Fibroblast of upper back skin (primary cell): Measurements from ENCODE around the gene LRMDA.

ENCODE experiments used
- DNase-seq: peaks from one replicate; pipeline ENCODE4 v3.0.0-alpha.2; 2013

Gene LRMDA

DNA sequence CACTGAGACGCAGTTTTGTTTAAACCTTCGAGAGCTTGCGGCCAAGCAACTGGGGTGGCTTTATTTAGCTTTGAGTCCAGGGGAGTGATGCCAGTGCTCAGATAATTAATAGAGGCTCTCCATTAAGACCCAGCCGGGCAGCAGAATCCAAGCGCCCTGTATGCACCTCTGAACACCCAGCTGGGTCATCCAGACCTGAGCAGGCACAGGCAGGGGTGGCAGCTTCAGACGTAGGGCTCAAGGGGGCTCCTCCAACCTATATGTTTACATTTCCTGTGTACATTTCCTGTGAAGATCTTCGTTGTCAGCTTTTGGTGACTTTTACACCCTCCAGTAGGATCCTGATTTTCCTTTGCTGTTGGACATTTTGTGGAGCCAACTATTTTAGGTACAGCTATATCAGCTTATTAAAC is 719.5 kb downstream of the LRMDA start:
- no peak for DNase-seq

DNA sequence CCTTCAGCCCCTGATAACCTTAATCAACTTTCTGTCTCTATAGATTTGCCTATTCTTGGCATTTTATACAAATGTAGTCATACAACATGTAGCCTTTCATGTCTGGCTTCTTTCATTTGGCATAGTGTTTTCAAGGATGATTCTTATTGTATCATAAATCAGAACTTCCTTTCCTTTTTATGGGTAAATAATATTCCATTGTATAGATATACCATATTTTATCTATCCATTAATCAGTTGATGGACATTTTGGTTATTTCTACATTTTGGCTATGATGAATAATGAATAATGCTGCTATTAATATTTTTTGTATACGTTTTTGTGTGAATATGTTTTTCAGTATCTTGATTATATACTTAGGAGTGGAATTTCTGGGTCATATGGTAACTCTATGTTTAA is 720.8 kb downstream of the LRMDA start:
- DNase-seq: no peak

DNA sequence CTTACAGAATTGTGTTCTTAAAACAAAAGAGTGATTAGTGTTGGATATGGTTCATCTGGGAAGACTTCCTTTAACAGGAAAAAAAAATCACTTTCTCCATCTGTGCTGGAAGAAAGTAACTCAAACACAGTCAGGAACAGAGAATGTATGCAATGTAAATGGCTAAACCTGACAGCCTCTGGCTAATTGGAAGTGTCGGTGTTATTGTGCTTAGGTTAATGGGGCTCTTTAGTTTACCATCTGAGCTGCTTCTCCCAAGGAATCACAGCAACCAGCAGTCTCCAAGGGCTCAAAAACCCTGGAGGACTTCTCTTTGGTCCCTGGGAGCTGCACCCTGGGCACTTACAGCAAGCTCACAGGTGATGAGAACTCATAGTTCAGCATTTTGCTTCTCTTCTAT is 724.5 kb downstream of the LRMDA start:
- no peak for DNase-seq

DNA sequence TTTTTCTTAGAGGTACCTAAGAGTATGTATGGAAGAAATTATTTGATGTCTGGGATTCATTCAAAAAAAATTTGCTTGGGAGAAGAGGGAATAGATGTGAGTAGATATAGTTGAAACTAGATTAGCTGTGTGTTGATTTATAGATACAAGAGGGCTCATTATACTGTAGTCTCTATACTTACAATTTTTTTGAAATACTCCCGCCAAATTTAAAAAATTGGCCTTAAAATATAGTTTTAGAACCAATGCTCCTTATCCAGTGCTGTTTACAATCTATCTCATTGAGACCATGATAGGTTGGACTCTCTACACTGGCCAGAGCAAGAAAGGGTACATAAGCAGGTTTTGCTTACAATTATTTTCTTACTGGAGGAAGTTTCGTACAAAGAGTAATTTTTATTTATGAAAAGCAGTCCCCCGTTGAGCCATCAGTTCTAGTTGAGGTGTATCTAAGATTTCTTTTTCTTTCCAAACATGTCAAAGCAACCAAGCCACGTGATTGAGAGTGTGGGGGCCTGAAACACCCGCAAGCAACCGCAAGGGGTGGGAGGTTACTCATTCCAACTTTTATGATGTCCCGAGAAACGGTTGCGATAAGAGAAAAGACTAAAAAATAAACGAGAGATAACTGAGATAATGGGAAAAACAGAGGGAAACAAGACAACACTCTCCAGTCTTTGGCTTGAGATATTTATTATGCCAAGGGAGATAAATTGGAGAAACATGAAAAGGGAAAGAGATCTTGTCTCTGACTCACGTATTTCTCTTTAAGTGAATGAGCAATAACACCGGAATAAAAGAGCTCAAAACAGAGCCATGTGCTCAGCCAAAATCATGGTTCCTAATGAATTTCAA is 729.2 kb downstream of the LRMDA start:
- no peak for DNase-seq

DNA sequence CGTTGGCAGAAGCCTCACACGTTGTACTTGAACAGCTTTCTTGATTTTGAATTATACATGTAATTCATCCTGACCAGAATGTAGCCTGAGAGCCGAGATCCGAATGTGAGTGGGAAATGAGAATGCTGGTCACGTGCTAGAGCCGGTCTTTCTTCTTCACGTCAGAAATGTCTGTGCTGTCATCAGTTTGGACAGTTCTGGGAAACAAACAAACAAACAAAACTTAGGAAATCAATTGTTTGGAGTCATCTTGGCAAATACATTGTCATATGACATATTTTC is 729.8 kb downstream of the LRMDA start:
- DNase-seq: no peak

DNA sequence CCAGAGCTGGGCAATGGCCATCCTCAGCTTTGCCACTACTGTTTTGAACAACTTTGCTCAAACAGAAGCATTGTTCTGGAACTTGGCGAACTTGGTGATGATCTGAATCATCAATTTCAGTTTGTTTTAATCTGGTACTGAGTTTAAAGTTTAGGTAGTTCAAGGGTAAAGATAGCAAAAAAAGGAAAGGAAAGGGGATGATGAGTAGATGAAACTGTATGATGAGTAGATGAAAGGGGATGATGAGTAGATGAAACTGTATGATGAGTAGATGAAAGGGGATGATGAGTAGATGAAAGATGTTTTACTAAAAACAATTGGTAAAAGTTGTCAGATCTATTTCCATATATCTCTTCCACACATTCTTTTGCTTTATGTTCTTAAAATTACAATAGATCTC is 737.0 kb downstream of the LRMDA start:
- no peak for DNase-seq

DNA sequence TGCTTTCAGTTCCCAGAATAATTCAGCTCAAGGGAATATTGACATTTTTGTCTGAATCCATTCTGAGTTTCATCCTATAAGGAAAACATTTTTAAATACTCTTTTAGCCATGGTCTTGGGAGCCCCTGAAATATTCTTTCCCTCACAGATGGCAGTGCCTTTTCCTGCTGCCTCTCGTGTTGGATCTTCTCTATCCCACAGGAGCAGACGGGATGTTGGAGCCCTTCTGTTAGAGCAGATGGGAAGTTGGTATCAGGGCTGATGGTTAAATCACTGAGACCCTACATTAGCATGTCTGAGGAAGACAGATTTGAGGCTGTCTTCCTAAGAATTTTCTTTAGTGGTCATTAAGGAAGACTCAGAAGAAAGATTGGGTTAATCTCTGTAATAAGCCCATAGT is 737.8 kb downstream of the LRMDA start:
- no peak for DNase-seq

DNA sequence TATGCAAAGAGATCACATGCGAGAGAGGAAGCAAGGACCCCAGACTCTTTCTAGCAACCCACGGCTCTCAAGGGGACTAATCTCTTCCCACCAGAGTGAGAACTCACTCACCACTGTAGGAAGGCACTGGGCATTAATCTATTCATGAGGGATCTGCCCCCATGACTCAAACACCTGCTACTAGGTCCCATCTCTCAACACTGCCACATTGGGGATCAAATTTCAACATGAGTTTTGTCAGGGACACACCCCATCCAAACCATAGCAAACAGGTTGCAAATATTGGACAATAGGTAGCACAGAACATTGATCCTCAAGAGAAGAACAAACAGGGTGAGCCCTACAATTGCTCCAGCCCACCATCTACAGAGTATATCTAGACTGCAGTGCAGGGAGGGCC is 740.6 kb downstream of the LRMDA start:
- no peak for DNase-seq

DNA sequence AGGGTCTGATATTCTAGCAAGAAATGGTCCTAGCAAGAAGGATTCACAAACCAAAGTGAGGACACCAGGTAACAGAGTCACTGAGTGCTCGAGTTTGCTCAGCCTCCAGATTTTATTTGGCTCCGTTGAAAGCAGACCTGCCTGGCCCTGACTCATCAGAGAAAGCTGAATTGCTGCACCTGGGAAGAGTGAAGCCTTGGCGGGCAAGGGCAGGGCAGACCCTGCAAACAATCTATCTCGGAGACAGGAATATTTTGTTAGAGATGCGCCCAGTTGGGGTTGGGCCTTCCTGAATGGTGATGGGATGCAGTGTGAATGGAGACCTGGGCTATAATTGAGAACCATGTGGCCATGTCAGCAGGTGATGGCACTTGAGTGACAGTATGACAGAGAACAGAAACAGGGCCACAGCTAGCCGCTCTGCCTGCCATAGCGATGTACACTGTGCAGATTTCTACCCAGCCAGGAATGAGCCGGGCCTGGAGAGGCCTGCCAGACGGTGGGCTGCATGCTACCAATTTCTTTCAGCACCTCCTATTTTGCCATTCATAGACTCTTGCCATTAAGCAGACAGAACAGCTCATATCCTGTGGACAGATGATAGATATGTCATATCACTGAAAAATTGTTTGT is 744.2 kb downstream of the LRMDA start:
- no peak for DNase-seq

DNA sequence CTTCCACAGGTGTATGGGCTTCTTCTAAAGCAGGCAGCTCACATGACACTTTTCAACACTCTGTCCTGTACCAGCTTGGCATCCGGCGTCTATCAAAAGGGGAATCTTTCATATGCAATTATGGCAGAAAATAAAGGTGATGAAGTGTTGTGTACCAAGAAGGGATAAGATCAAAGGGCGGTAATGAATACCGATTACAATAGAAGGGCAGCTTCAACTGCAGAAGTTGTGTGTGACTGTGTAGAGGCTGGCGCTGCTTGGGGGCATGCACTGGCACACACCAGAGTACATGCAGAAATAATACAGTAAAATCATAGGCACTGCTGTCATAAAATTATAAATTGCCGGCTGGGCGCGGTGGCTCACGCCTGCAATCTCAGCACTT is 744.7 kb downstream of the LRMDA start:
- DNase-seq: no peak

DNA sequence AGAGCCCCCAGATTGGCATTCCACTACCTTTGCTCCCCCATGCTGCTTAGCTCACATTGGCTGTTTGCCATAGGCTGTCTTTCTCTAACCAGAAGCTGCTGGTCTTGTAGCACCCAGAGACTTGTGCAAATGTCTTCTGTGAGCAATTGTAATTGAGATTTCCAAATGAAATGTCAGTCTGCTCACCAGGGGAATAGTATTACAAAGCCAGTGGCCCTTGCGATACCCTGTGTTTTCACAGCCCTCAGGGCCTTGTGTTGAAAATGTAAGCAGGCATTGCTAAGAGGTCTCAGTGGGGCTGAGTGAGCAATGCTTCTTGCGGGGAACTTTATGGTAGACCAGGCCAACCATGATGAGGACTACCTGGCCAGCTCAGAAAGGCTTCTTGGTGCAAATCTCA is 746.5 kb downstream of the LRMDA start:
- DNase-seq: no peak

DNA sequence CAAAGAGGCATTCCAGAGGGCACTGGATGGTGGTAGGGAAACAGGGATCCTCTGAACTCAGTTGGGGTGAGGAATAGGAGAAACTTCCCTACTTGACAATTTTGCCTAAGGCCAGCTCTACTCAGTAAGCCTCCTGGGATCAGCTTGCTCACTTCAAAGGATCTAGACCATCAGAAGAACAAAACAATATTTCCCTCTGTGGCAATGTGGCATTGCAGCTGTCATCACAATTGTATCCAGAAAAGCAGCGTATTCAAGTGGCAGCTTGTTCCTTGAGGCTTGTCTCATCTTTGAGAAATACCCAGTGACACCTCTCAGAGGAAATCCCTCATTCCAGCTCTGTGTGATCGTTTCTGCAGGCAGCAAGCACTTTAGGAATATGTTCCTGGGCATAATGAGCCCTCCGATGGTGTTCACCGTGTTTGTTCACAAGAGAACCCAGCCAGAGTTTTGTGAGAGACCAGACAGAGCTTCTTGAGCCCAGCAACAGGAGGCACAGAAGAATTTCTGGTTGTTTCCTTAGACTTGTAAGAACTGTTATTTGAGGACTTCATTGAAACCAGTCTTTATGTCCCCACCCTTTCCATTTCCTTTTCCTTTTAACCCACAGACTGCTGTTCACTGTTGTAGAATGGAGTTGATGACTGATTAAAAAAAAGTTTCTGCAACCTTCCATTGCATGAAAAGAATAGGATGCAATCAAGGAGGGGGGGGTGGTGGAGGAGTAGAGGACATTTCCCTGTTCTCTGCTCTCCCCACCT is 747.3 kb downstream of the LRMDA start:
- DNase-seq: no peak

DNA sequence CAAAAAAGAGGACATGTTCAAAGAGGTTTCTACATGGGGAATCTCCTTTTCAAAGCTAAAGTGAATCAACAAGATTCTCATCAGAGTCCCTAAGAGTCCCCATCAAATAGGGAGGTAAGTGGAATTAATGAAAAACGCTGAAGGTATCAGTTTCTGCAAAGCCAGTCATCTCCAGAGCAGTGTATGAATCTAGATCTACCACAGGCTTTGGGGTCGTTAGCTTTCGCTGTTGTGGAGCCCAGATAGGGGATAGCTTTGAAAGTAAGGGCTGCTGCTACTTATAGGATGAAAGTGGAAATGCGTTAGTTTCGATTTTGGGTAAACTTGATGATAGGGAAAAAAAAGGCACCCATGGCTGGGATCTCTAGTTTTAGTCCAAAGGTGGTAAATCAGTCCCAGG is 748.4 kb downstream of the LRMDA start:
- DNase-seq: no peak

DNA sequence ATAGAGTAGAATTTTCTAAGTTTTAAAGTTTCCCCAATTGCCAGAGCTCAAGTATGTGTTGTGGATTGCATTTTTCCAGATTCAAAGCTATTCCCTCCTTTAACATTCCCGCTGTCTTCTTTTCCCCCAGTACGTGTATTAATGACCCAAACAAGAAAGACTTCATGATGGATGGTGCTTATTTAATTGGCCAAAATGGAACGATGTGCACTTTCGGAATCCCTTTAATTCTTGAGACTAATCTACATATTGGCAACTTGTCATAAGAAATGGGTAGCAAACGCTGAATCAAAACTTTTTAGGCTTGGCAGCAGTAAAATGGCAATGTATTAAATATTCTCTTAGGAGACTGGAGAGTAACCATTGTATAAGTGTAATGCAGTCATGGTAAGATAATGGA is 753.2 kb downstream of the LRMDA start:
- no peak for DNase-seq

DNA sequence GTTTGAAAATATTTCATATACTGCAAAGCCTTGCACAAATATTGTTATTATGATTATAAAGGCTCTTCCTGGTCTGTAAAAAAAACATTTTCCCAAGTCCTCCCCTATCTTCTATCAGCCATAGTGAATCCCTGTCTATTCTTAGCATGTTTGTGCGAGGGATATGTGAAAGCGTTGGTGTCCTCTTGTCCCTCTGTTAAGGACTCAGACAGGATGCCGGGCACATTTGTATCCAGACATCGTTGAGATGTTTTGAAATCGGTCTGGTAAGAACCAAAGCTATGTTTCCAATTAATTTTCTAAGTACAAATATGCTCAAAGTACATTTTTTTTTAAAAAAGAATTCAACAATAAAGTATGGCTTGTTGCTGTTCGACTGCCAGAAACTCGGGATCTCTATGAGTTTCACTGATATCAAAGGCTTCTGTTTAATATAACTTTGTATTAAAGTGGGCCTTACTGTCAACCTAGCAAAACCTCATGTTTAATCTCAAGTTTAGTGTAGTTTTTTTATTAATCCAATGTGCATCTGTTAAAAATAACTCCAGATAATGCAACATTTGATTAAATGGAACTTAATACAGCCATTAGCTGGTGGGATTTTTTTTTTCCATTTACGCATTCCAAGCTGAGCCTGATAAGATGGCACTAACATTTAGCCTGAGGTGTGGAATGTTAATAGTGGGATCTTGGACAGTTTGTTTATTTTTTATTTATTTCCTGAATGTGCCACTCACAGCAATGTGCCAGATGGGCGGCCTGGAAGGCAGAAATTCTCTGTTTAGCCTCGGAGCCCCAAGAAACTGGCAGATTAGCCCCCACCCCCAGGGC is 754.3 kb downstream of the LRMDA start:
- DNase-seq: no peak

DNA sequence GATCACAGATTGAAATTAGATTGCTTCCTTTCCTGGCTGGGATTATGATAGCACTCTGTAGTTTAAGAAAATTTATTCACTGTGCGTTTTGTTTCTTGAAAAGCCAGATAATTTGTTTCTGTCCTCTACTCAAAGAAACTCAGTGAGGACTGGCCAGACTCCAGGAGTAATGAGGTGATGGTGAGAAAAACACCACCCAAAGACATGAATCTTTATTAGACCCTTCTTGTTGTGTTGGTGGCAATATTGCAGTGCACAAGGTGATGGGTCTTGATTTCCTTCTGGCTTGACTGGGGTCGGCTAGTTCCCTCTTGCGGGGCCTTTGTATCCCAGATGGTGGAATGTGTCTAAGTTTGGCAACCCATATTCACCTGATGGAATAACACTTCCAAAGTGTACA is 756.8 kb downstream of the LRMDA start:
- DNase-seq: no peak

DNA sequence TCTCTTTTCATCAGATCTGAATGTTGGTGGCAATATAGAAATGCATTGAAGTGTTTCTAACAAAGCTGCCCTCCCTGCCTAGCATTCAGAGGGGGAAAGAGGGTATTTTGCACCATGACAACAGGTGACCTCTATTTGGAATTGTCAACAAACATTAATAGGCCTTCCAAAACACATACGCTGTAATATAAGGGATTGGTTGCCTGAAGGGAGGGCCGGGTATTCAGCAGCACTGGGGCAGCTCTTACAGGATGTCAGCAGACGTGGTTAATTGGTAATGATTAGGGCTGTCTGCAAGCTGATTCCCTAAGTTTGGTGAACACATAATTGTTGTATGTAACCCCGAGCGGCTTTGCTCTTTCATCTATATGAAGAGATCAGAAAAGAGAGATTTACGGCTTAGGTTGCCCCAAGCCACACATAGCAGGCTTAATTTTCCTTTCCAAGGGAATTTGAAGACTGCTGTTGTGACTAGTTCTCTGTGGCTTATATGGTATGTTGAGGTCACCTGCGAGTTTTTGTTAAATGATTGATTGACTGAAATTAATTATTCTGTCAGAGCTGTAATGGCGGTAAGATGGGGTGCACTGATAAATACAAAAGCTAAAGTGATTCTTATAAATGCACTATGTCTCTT is 759.3 kb downstream of the LRMDA start:
- peak; percentile 41 for DNase-seq

DNA sequence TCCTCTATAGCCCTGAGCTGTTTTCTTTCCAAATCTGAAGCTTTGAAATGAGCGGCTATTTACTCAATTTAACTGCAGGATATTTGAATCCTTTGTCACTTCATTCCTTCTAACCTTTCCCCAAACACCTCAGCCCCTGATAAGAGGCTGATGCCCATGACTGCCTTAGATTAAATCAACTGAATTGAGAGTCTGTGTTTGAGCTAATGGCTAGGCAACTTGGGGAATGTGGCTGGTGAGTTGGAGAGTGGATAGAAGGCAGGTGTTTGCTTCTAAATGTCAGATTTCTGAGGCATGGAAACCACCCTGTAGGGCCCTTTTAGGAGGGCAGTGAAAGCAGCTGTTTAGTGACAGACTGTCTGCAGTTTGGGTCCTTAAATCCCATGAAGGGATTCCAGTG is 759.9 kb downstream of the LRMDA start:
- DNase-seq: no peak

DNA sequence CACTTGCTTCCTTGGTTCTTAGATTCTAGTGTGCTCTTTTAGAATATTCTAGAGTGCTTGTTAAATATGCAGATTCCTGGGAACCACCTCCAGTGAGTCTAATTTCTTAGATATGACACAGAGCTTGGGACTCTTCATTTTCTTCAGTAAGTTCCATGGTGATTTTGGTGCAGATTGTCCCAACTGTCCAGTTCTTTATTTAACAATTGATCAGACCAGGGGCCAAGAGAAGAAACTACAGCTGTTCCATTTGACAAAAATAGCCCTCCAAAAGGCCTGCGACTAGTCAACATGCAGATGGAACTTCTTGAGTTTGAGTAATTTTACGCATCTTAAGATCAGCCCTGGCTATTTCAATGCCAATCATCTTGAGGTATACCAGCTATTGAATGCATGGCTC is 760.7 kb downstream of the LRMDA start:
- no peak for DNase-seq

DNA sequence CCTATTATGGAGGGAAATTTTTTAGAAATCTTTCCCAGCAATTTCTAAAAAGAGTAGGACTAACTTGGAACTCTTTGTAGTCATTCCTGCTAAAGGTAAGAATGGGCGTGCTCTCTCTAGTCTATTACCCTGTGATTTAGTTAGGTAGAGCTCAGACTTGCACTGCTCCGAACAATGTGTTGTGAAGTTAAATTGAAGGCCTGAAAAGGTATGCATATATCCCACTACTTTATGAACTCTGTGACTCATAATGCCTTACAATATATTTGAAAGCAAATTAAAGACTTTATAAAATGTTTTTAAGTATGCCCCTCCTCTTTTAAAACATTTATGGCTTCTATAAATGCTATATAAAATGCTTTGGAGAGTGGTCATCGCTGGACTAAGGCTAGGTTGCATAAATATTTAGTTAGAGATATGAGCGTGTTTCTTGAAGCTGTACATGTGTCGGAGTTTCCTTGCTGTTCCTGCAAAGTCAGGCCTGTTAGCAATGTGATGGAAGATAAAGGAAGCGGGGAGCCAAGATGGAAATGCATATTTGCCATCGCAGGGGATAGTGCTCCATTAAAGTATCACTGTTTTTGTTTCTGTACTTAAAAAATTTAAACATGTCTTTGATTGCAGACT is 761.4 kb downstream of the LRMDA start:
- DNase-seq: no peak

DNA sequence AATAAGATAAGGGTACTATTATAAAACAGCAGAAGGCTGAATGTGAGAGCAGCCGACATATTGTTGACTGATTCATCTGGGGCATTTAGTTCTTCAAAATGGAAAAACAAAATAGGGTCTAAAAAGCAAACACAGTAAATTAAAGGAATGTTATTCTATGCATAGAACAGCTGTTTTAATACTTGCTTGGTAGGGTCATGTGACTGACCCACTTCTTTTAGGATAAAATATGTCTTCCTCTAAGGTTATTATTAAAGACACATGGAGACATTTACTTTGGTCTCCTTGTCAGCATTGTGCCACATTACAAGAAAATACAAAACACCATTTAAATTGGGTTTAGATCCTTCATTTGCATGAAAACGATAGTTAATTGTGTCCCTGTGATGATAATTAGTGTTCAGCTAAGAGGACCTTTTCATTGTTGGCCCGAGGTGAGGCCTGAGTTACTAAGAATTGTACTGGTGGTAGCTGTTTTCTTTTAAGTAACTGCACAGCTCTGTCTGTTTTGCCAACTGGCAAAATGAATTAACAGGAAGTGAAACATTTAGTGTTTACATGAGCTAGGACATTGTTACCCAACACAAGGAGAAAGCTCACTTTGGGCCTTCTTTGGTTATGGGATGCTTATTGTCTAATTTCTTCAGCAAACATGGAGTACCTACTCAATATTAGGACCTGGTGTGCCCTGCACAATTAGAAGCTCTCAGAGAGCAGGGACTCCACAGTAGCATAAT is 764.4 kb downstream of the LRMDA start:
- DNase-seq: no peak

DNA sequence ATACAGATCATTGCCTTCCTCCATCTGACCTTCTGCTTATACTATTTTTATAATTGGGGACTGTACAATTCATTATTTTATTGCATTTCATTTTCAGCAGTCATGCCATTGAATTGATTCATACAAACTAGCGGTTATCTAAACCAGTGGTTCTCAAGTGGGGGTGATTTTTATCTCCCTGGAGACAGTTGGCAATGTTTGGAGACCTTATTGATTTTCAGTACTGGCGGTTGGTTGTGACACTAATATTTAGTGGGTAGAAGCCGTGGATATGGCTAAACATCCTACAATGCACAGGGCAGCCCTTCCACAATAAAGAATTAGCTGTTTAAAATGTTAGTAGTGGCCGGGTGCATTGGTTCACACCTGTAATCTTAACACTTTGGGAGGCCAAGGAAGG is 765.9 kb downstream of the LRMDA start:
- no peak for DNase-seq
